C4-2B (cell line): ENCODE measurements around the gene PAM.

ENCODE experiments used
- ZFX ChIP-seq: fragments of 450-650 bp; IDR thresholded peaks from 2 replicates; pipeline ENCODE4 v1.6.1; 2017
- TF ChIP-seq, protein P1 (sequence below): fragments of 450-650 bp; conservative IDR thresholded peaks from 2 replicates; pipeline ENCODE4 v1.5.1; 2017; ENCODE audit warnings: mild to moderate bottlenecking

DNA sequence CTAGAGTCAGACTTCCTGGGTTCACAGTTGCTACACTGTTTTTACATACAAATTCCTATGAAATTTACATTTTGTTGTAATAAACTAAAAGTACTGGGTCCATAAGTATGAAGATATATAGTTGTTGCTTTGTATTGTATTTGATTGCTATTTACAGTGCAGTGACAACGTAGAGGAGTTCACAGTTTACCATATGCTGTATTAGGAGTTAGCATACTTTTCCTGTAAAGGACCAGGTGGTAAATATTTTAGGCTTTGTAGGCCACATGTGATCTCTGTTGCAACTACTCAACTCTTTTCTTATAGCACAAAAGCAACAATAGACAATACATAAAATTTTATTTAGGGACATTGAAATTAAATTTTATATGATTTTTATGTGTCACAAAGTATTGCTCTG is 18.0 kb downstream of the PAM start:
- TF ChIP-seq, protein P1, sequence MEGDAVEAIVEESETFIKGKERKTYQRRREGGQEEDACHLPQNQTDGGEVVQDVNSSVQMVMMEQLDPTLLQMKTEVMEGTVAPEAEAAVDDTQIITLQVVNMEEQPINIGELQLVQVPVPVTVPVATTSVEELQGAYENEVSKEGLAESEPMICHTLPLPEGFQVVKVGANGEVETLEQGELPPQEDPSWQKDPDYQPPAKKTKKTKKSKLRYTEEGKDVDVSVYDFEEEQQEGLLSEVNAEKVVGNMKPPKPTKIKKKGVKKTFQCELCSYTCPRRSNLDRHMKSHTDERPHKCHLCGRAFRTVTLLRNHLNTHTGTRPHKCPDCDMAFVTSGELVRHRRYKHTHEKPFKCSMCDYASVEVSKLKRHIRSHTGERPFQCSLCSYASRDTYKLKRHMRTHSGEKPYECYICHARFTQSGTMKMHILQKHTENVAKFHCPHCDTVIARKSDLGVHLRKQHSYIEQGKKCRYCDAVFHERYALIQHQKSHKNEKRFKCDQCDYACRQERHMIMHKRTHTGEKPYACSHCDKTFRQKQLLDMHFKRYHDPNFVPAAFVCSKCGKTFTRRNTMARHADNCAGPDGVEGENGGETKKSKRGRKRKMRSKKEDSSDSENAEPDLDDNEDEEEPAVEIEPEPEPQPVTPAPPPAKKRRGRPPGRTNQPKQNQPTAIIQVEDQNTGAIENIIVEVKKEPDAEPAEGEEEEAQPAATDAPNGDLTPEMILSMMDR, result no peak
- TF ChIP-seq ZFX, result no peak
